Ascending aorta (tissue), 2 donors: Measurements from ENCODE around the gene MEN1. TPM values are rescaled to one million over a fixed set of nuclear protein-coding genes. Genes with fewer than 3 reads are reported as not detected.
A peak's percentile ranks its signal among the peaks of the same experiment; 100 is the strongest.

ENCODE experiments used
- DNase-seq, 2 donors: peaks; one replicate each; pipeline ENCODE4 v3.0.0-alpha.2; 2019; ENCODE audit warnings: low spot score in 2 of 2
- H3K27ac ChIP-seq, 2 donors: fragments of 200-600 bp; sonication (generic); one replicate each; pipeline ENCODE4 v1.5.1; 2016 to 2017; ENCODE audit warnings: mild to moderate bottlenecking in 1 of 2
- H3K27me3 ChIP-seq: fragments of 200-600 bp; sonication (generic); one replicate; pipeline ENCODE4 v1.5.1; 2017
- H3K36me3 ChIP-seq, 2 donors: fragments of 200-600 bp; sonication (generic); one replicate each; pipeline ENCODE4 v1.5.1; 2016
- H3K4me1 ChIP-seq, 2 donors: fragments of 200-600 bp; sonication (generic); one replicate each; pipeline ENCODE4 v1.5.1; 2016 to 2017; ENCODE audit warnings: mild to moderate bottlenecking in 1 of 2
- H3K4me3 ChIP-seq, 2 donors: fragments of 200-600 bp; sonication (generic); one replicate each; pipeline ENCODE4 v1.5.1; 2016 to 2017; ENCODE audit warnings: mild to moderate bottlenecking in 1 of 2
- H3K9me3 ChIP-seq, 2 donors: fragments of 200-600 bp; sonication (generic); one replicate each; pipeline ENCODE4 v1.5.1; 2016
- intact Hi-C: fragments of 100-400 bp; cut with DNase I; formaldehyde crosslinking; loops from one replicate; pipeline ENCODE4 v1.15.1; 2023
- total RNA-seq: library from RNA; depleted of rRNA; stranded (reverse); fragments of >200 nt; gene quantifications from one replicate; pipeline ENCODE4 v1.1.0, GENCODE V29; 2016
- TF ChIP-seq, protein P1 (sequence below), 3 experiments: fragments of 200-600 bp in 2 of 3; fragments of 450-650 bp in 1 of 3; sonication (generic) in 2 of 3; IDR thresholded peaks; one replicate each; pipeline ENCODE4 v1.5.1; 2016 to 2019; ENCODE audit warnings: antibody characterized with exemption in 3 of 3, mild to moderate bottlenecking in 1 of 3, moderate library complexity in 1 of 3

Gene MEN1
- total RNA-seq = 36.6 TPM

DNA sequence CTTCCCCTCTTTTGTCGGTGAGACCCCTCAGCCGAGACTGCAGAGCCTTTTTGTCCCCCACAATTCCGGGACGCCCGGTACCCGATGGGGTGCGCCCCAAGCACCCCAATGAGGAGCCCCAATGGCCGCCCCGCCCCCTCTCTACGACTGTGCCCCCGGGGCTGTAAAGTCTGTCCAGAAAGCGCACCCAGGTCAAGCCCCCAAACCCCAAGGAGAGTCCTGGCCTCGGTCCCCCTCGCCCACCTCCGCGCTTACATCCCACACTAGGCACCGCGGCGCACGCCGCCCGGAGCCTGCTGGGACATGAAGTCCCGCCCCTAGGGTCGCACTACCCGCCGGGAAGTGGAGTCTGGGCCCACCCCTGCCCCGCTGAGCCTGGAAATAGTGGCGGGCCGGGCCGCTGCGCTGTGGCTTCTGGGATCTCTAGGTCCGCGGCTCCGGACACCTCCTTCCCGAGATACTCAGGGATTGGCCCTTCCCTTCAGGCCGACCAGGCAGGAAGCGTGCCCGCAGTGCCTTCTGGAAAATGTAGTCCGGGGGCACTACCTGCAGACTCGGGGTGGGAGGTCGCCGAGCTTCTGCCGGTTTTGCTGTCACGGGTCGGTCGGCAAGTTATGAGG, at the start of gene MEN1:
Gene MEN1 (minus strand): TSS at position 281 of the 620 bp plus-strand sequence. CDS start 442 bp downstream, outside the sequence.
- TF ChIP-seq, protein P1, sequence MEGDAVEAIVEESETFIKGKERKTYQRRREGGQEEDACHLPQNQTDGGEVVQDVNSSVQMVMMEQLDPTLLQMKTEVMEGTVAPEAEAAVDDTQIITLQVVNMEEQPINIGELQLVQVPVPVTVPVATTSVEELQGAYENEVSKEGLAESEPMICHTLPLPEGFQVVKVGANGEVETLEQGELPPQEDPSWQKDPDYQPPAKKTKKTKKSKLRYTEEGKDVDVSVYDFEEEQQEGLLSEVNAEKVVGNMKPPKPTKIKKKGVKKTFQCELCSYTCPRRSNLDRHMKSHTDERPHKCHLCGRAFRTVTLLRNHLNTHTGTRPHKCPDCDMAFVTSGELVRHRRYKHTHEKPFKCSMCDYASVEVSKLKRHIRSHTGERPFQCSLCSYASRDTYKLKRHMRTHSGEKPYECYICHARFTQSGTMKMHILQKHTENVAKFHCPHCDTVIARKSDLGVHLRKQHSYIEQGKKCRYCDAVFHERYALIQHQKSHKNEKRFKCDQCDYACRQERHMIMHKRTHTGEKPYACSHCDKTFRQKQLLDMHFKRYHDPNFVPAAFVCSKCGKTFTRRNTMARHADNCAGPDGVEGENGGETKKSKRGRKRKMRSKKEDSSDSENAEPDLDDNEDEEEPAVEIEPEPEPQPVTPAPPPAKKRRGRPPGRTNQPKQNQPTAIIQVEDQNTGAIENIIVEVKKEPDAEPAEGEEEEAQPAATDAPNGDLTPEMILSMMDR (IDR thresholded peaks at IDR 0.05) = no peak
- Histone ChIP-seq H3K27me3 (no peaks in the 10 kb centered on the region), H3K9me3 (no peaks in the 10 kb centered on the region), H3K4me1 (peaks cover 0 to 9% of the 10 kb centered on the region in 2 donors), H3K4me3 (peak within 1 kb of the TSS; percentile 87 to 91), H3K36me3 (peaks cover 8 to 20% of the 10 kb centered on the region in 2 donors), H3K27ac (peak within 1 kb of the TSS; percentile 61 to 67)
- intact Hi-C loops = loop anchor here (2.0 kb wide), 1 partner anchor 32 kb away; the partner anchor contains the start of gene SF1
- DNase-seq = peak; percentile 84 to 98

GRCh38 chr11:64859542-64860414, 49.4 kb upstream of the MEN1 start:
- Histone ChIP-seq H3K27me3 (no peaks in the 10 kb centered on the region), H3K9me3 (no peaks in the 10 kb centered on the region), H3K4me3 (no peak overlapping the region), H3K27ac (peak overlapping the region; percentile 88 to 95), H3K36me3 (peaks cover 12 to 21% of the 10 kb centered on the region in 2 donors), H3K4me1 (peaks cover 43 to 70% of the 10 kb centered on the region in 2 donors)
- no peak for DNase-seq
- intact Hi-C loops = loop anchor here (10.0 kb wide), 1 partner anchor 255 kb away; the partner anchor contains the start of genes TM7SF2 and ZNHIT2
- TF ChIP-seq, protein P1 (IDR thresholded peaks at IDR 0.05) = no peak

GRCh38 chr11:64858467-64859263, 48.3 kb upstream of the MEN1 start:
- Histone ChIP-seq H3K4me1 (peaks cover 49 to 75% of the 10 kb centered on the region in 2 donors), H3K9me3 (no peaks in the 10 kb centered on the region), H3K27me3 (no peaks in the 10 kb centered on the region), H3K27ac (peak overlapping the region; percentile 88 to 95), H3K36me3 (peaks cover 23 to 32% of the 10 kb centered on the region in 2 donors), H3K4me3 (no peak overlapping the region)
- TF ChIP-seq, protein P1 (IDR thresholded peaks at IDR 0.05) = no peak
- intact Hi-C loops = loop anchor here (10.0 kb wide), 1 partner anchor 256 kb away; the partner anchor contains the start of genes TM7SF2 and ZNHIT2
- DNase-seq = no peak

GRCh38 chr11:64857485-64857884, 47.1 kb upstream of the MEN1 start:
- Histone ChIP-seq H3K36me3 (peaks cover 32 to 43% of the 10 kb centered on the region in 2 donors), H3K4me3 (no peak overlapping the region), H3K27ac (peak overlapping the region; percentile 88 to 95), H3K9me3 (no peaks in the 10 kb centered on the region), H3K27me3 (no peaks in the 10 kb centered on the region), H3K4me1 (peaks cover 37 to 68% of the 10 kb centered on the region in 2 donors)
- no peak for DNase-seq
- TF ChIP-seq, protein P1 (IDR thresholded peaks at IDR 0.05) = no peak
- intact Hi-C loops = loop anchor here (10.0 kb wide), 1 partner anchor 257 kb away; the partner anchor contains the start of genes TM7SF2 and ZNHIT2
